ENCODE results near the gene YIPF7. TPM values are rescaled to one million over a fixed set of nuclear protein-coding genes. Genes with fewer than 3 reads are reported as not detected.

YIPF7 gene
- total RNA-seq, 4 donors from 2014 or later = not detected

- H3K4me3 ChIP-seq = peak within 1 kb of the TSS; percentile 84 to 86 (median 84)
- WGBS, 2 donors = 0 to 1% methylated on average over 9 to 28 of the region's 57 CpGs
- H3K9me3 ChIP-seq = no peaks in the 10 kb centered on the region
- no peaks in the 10 kb centered on the region for H3K27me3 ChIP-seq
- peak; percentile 52 for DNase-seq
- H3K36me3 ChIP-seq = peaks cover 0 to 20% (median under 1%) of the 10 kb centered on the region in 3 donors
- TF ChIP-seq POLR2A (IDR thresholded peaks at IDR 0.05) = peak in 1 of 4 donors; percentile 66
- TF ChIP-seq CTCF (IDR thresholded peaks at IDR 0.05) = no peak
- peaks cover 12 to 40% (median 21%) of the 10 kb centered on the region in 3 donors for H3K4me1 ChIP-seq
- intact Hi-C loops (cut with DNase I) = no loop called here
- H3K27ac ChIP-seq = peak within 1 kb of the TSS; percentile 92 to 94 (median 92)
Measured at GRCh38 chr4:44678094-44679041, 26.9 kb upstream of the YIPF7 start, which contains the start of gene GUF1. GUF1 (plus strand) TSS chr4:44678420; CDS start chr4:44678623, 203 bp downstream.

GRCh38 chr4:44675366-44675765, 23.9 kb upstream of the YIPF7 start:
- no peak overlapping the region for H3K27ac ChIP-seq
- no peak for DNase-seq
- WGBS, 2 donors = 72 to 77% methylated on average over 5 of the region's 5 CpGs
- H3K9me3 ChIP-seq = no peaks in the 10 kb centered on the region
- H3K4me3 ChIP-seq = no peak overlapping the region
- intact Hi-C loops (cut with DNase I) = no loop called here
- H3K4me1 ChIP-seq = peaks cover 12 to 25% (median 14%) of the 10 kb centered on the region in 3 donors
- H3K27me3 ChIP-seq = no peaks in the 10 kb centered on the region
- TF ChIP-seq CTCF (IDR thresholded peaks at IDR 0.05) = no peak
- TF ChIP-seq POLR2A (IDR thresholded peaks at IDR 0.05) = no peak
- no peaks in the 10 kb centered on the region for H3K36me3 ChIP-seq

- Histone ChIP-seq H3K27me3 (no peaks in the 10 kb centered on the region), H3K27ac (no peak overlapping the region), H3K4me1 (peaks cover 5 to 16% (median 7%) of the 10 kb centered on the region in 3 donors), H3K4me3 (no peak overlapping the region), H3K9me3 (no peaks in the 10 kb centered on the region), H3K36me3 (no peaks in the 10 kb centered on the region)
- 76 to 79% methylated on average over 1 of the region's 1 CpG for WGBS, 2 donors
- intact Hi-C loops (cut with DNase I) = no loop called here
- no peak for DNase-seq
- TF ChIP-seq POLR2A (IDR thresholded peaks at IDR 0.05) (no peak), CTCF (IDR thresholded peaks at IDR 0.05) (no peak)
Measured at GRCh38 chr4:44674471-44674870, 23.0 kb upstream of the YIPF7 start.

- intact Hi-C loops (cut with DNase I) = no loop called here
- no peaks in the 10 kb centered on the region for H3K4me1 ChIP-seq
- H3K36me3 ChIP-seq = no peaks in the 10 kb centered on the region
- no peak overlapping the region for H3K27ac ChIP-seq
- H3K27me3 ChIP-seq = no peaks in the 10 kb centered on the region
- H3K4me3 ChIP-seq = no peak overlapping the region
- DNase-seq = no peak
- TF ChIP-seq CTCF (IDR thresholded peaks at IDR 0.05) (no peak), POLR2A (IDR thresholded peaks at IDR 0.05) (no peak)
- 77 to 87% methylated on average over 3 of the region's 3 CpGs for WGBS, 2 donors
- H3K9me3 ChIP-seq = no peaks in the 10 kb centered on the region
Measured at GRCh38 chr4:44671636-44672035, 20.2 kb upstream of the YIPF7 start.

- WGBS, 2 donors = 58 to 75% methylated on average over 4 of the region's 4 CpGs
- TF ChIP-seq POLR2A (IDR thresholded peaks at IDR 0.05) (no peak), CTCF (IDR thresholded peaks at IDR 0.05) (no peak)
- Histone ChIP-seq H3K9me3 (no peaks in the 10 kb centered on the region), H3K27ac (no peak overlapping the region), H3K4me3 (no peak overlapping the region), H3K36me3 (no peaks in the 10 kb centered on the region), H3K27me3 (no peaks in the 10 kb centered on the region), H3K4me1 (no peaks in the 10 kb centered on the region)
- intact Hi-C loops (cut with DNase I) = no loop called here
- no peak for DNase-seq
Measured at GRCh38 chr4:44670506-44671199, 19.2 kb upstream of the YIPF7 start.

Measured in esophagus squamous epithelium (tissue), 5 donors.